Forelimb muscle (tissue), 1 donor: ENCODE measurements around the gene PTPRR. TPM values are rescaled to one million over a fixed set of nuclear protein-coding genes. Genes with fewer than 3 reads are reported as not detected.
A peak's percentile ranks its signal among the peaks of the same experiment; 100 is the strongest.
"Not testable (repeated sequence)": the region's sequence is repeated elsewhere in the genome, so short reads cannot be mapped to it uniquely, and the experiment has no call there.

Experiments
- DNase-seq: peaks from one replicate; pipeline ENCODE4 v3.0.0-alpha.2; 2013; ENCODE audit warnings: low read depth
- polyA plus RNA-seq: library from polyadenylated mRNA; unstranded; fragments of 120-200 nt; gene quantifications from one replicate; pipeline ENCODE4 v1.2.1, GENCODE V29; 2013; ENCODE audit not compliant: insufficient read length

PTPRR gene
- polyA plus RNA-seq, 1 donor, result 0.67 TPM

DNA sequence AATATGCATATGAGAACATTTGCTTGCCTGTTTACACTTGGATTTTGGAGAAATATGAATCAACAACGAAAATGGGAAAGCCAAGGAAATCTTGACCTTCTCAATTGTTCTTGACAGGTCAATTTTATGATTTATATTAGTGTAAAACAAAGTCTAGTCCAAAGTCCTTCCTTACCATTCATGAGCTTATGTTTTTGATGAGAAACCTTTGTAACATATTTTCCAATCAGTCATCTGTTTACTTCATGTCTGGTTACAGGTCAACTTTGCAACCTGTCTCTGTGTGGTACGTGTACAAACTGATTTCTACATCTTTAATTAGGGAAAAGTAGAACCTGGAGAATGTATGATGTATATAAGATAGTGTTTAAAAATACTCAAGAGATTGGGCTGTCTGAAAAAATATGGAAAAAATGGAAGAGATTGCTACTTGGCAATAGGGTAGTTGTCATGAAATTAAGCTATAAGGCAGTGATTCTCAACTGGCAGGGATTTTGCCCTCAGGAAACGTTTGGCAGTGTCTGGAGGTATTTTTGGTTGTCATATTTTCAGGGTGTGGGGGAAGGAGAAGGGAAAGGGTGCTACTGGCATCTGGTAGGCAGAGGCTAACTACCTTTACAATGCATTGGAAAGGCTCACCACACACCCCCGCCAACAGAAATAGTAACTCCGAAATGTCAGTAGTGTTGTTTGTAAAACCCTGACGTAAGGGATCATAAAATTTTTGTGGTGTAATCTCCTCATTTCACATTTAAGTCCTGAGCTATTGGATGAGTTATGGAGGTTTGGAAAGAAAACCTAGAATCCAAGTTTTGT lies 172.9 kb downstream of the PTPRR start:
- no peak for DNase-seq

DNA sequence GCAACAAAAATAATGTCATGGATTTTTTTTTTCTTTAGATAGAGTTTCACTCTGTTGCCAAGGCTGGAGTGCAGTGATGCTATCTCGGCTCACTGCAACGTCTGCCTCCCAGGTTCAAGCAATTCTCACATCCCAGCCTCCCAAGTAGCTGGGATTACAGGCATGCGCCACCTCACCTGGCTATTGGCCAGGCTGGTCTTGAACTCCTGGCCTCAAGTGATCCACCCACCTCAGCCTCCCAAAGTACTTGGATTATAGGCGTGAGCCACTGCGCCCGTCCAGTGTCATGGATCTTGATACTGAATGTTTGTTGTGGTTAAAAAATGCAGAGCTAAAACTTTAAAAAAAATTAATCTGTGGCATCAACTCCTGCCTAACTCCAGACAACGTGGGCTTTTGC lies 175.5 kb downstream of the PTPRR start:
- no peak for DNase-seq

DNA sequence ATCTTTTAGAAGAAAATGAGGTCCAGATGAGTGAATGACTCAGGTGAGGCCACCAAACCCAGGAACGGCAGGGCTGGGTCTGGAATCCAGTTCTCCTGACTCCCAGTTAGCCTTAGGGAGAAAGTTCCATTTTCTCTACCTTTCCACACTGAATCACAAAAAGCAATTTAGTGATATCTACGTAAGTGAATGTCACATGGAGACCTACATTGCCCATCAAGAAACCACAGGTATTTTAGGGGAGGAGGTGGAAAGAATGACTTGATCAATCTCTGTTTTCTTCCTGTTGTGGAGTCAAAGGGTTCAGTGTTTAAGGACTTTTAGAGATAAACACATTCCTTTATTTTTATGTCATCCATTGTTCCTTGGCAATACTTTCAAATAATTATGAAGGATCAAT lies 176.4 kb downstream of the PTPRR start:
- no peak for DNase-seq

DNA sequence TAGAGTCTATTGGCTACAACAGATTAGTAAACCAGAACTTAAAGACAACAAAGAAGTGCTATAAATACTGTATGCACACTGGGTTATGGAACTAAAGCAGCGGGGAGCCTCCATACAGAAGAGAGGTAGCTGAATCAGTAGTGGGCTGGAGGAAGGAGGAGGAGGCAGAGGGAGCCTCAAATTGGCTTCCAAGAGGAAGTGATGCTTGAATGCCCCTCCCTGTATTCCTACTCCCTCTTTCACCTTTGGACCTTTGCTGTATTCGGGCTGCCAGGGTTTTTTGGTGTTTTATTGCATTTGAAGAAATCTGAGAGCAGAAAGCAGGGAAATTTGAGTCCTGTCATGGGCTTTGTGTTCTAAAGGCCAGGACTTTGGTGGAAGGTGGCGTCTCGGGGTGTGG lies 179.3 kb downstream of the PTPRR start:
- no peak for DNase-seq

DNA sequence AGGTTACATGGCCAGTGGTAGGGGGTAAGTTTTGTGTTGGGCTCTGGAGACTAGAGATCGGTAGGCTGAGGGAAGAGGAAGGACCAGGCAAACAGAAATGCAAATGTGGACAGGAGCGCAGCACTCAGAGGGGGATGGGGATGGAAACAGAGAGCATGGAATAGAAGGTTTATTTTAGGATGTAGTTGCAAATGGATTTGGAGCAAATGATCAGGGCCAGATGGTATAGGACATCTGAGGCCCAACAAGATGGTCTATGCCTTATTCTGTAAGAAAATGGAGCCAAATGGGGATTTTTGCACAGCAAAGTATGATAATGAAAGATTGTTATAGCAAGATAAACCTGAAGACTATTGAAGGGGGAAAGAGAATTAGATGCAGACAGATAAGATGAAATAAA lies 180.8 kb downstream of the PTPRR start:
- DNase-seq, result no peak

DNA sequence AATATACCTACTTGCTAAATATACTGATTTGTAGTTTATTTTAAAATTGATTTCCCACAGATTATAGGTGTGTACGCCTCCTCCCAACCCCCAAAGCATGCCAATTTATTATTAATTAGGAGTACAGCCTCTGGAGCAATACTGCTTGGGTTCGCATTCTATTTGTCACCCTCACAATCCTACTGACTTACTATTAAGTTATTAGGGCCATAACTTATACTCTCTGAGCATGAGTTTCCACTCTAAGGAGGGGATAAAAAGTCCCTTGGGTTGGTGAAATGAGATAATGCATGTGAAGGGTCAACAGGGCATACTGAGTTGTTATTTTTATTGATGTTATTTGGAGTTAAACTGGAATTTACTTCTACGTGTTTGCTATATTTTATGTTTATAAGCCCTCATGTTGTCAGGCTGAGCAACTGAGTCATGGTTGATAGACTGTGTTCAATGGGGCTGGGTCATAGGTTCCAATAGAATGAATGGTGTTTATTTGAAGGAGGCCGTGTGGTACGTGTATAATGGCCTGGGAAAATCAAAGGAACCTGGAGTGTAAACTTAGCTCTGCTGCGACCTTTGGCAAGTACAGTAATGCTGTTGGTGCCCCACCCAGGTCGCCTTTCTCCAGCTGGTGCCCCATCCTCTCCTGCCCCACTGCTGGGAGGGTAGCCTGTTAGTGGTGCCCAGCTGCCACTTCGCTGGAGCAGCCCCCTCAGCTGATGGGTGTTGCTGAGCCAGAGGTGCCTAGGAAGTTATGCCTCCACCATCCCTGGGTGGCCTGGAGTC lies 184.0 kb downstream of the PTPRR start:
- DNase-seq, result no peak

DNA sequence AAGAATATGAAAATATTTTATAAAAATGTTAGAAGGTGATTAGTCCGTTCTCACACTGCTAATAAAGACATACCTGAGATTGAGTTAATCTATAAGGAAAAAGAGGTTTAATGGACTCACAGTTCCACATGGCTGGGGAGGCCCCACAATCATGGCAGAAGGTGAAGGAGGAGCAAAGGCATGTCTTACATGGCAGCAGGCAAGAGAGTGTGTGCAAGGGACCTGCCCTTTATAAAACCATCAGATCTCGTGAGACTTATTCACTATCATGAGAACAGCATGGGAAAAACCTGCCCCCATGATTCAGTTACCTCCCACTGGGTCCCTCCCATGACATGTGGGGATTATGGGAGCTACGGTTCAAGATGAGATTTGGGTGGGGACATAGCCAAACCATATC lies 185.3 kb downstream of the PTPRR start:
- DNase-seq, result not testable (repeated sequence)

DNA sequence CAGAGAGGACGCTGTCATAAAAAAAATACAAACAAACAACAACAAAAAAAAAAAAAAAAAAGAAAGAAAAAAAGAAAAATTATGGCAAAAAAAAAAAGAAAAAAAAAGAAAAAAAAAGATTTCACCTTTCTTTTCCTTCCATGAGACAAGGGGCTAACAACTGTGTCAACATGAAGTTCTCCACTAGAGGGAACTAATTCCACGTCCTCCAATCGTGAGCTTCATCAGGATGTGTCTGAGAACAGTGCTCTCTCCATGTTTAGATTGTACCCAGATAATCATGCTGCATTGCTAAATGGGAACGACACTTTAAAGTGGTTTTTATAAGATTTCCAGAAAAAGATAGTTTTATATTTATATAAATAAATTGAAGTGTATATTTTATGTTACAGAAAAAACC lies 187.2 kb downstream of the PTPRR start:
- DNase-seq, result peak; percentile 57

DNA sequence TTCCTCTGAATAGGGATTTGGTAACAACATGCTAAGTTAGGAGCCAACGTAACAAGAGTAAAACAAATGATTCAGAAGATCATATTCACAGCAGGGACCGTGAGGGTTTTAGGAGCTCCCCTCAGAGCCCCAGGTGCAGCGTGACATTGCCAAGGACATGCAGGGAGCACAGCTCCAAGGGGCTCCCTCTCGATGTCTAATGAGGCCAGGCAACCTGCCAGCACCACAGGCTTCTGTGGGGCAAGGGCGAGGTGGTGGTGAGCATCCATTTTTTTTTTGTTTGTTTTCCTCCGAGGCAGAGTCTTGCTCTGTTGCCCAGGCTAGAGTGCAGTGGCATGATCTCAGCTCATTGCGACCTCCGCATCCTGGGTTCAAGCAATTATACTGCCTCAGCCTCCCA lies 188.3 kb downstream of the PTPRR start:
- DNase-seq, result no peak

DNA sequence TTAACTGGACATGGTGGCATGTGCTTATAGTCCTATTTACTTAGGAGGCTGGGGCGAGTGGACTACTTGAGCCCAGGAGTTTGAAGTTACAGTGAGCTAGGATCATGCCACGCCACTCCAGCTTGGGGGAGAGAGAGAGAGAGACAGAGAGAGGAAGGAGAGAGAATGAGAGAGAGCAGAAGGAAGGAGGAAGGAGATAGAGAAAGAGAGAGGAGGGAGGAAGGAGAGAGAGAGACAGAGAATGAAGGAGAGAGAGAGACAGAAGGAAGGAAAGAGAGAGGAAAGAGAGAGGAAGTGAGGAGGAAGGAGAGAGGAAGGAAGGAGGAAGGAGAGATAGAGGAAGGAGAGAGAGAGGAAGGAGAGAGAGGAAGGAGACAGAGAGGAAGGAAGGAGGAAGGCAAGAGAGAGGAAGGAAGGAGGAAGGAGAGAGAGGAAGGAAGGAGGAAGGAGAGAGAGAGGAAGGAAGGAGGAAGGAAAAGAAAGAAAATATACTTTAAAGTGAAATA lies 189.8 kb downstream of the PTPRR start:
- no peak for DNase-seq

DNA sequence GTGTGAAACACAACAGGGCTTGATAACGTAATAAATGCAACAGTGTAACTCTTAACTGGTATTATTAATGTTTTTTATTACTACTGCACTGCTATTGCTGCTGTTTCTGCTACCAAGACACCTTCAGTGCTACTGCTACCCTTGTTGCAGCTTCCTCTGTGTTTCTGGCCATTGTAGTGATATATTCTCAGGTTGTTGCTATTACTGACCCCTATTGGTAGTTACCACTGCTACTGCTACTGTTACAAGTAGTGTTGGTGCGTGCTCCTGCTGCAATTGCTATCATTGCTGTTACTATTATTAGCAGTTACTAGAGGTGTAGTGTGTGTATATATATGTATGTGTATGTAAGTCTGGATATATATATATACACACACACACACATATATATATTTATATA lies 196.1 kb downstream of the PTPRR start:
- no peak for DNase-seq

DNA sequence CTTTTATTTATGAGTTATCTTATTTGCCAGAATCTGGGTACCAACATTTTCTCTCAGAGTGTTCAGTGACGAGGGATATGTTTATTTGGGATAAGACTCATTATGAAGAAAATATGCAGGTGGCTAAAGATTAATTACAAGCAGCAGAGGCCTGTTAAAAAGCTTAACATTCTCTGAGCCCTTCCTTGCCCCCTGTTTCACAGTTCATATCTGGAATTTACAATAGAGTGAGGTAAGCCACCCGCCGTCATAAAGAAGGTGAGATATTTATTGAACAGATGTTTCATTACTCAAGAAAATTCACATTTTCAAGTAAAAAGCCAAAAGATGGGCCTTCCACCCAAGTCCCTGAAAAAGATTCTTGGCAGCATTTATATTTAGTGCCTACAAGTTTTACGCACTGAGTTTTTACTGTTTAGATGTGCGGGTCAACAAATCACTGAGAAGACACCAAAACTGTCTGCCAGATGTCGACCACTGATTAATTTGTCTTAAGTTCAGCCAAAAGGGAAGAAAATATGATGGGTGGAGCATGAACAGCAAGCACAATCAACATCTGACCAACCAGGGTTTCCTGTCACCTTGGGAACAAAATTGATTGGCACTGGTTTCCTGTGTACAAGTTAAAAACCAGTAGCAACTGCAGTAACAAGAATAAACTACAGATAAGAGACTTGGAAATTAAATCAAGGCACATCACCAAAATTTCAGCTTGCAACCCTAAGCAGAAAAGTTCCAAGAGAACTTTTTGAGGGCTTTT lies 197.8 kb downstream of the PTPRR start:
- no peak for DNase-seq

DNA sequence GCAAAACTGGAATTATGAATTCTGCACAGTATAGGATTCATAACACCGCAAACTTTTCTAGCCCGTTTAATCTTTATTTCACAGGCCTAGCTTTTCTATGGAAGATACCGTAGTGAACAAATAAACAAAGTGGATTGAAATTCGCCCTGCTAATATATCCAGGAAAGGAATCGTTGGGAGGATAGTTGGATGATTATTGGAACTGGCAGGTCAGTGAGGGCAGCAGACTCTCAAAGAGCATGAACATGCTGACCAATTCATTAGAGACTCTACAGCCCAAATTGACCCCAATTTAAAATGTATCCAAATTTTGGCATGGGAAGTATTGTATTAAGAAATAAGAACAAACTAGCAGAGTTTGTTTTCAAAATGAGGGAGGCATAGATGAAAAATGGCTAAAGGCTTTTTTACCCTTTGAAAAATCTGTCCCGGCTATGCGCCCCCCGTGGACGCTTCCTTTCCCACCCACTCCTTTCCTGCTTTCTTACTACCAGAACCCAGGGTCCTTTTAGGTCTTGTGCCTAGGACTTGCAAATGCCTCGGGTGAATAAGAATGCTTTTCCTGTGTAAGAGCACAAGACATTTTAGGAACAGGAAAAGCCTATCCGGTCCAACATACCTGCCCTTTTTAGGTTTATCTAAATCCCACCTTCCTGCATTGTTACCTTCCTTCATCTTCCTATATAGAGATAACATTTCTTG lies 198.7 kb downstream of the PTPRR start:
- no peak for DNase-seq

DNA sequence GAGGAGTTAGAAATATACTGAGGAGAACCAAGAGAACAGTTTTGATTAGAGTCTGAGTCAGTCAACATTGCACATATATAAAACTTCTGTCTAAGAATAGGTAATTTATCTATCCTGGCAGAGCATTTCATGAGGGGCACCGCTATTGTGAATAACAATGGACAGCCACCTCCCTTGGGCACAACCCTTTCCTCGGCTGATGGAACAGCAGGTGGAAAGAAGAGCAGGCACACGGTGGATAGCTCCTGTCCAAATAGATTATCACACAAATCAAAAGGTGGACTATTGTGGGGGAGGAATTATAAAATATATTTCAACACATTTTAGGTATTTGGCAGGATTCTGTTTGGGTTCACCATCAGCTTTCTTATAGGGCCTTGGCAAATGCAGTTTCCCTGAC lies 199.3 kb downstream of the PTPRR start:
- no peak for DNase-seq

DNA sequence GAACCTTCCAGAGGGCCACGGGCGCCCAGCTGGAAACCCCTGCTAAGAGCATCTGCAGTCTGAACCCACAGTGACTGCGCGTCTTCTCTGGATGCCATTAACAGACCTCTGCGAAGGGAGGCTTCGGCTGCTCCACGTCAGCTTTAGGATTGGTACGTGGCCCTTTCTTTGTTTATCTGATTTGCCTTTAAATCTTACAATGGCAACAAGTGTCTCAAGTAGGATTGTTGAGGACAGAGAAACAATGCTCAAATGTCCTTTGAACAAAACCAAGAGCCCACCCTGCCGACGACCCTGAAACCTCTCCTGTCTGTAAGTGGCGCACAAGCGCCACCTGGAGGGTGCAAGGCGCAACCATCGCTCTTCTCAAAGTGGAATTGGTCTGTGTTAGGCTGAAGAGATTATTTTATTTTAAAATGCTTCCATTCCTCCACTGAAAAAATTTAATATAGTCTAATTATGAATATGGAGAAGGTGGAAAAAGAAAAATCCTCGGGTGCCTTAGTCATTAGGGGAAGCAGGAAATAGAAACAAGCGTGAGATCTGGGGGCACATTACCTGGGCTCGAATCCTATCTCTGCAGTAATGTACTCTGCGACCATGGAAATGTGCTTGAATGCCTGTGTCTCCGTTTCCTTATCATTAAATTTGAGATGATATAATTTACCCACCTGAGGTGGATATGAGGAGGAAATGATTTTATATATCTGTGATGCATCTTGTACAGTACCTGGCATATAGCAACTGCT lies 200.7 kb downstream of the PTPRR start:
- DNase-seq, result no peak

DNA sequence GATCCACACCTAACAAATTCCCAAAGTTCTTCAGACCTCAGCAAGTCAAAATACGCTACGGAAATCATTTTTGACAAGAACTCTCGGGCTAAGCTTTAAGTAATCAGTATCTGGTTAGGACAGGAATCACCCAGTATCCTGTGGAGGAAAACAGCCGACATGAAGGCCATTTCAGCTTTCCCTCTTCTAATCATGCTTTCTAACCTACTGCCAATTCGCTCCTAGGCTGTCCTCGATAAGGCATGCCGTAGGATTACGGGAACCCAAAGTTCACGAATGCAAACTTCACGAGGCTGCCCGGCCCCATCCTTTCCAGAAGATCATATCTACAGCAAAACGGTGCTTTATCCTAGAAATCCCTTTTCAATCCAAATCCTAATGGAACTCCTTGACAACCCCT lies 201.5 kb downstream of the PTPRR start:
- no peak for DNase-seq

DNA sequence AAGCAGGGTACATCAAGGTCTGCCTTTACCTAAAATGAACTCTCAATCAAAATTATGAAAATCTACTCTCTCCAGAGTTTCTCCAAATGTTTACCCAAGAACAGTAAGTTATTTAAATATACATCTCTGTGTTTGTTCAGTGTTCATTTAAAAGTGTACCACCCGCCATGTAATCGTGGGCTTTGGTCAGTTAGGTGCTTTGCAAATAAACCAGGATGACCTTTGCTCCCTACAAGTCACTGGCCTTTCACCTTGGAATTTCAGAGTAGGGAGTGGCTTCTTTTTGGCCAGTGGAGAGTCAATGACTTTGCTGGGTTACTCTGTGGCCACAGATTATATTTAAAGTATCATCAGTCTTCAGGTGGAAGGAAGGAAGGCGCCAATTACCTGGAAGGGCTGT lies 208.7 kb downstream of the PTPRR start:
- DNase-seq, result no peak

DNA sequence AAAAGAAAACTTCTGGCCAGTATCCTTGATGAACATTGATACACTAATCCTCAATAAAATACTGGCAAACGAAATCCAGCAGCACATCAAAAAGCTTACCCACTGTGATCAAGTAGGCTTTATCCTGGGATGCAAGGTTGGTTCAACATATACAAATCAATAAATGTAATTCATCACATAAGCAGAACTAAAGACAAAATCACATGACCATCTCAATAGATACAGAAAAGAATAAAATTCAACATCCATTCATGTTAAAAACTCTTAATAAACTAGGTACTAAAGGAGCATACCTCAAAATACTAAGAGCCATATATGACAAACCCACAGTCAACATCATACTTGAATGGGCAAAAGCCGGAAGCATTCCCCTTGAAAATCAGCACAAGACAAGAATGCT lies 211.5 kb downstream of the PTPRR start:
- DNase-seq, result no peak

DNA sequence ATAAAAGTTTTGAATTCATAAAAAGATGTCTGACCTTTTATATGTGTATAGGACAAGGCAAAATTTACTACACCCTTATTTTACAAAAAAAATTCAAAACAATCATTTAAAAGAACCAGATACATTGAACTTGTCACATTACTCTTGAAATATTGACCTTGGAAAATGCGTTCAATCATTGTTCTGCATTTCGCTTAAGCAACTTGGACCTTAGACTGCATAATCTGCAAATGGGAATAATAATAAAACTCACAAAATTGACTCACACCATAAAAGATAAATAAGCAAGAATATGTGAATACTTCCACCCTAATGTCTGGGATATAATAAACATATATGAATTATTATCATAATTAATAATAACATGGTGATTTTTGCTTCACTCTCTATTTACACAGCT lies 213.9 kb downstream of the PTPRR start:
- no peak for DNase-seq

DNA sequence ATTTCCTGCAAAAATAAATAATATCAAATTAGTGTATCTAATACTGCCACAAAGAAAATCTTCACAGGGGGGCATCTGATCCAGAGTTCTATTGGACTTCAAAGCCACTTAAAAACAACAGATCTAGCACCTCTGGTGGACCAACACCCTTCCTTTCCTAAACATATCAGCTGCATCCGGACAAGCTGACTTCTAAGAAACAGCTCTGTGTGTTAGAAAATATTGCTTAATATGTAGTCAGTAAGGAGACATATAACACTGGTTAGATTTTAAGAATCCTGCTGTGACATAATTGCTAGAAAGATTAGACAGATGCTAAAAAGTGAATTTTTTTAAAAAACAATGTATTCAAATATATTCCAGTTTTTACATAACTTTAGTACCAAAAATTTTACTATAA lies 222.2 kb downstream of the PTPRR start:
- DNase-seq, result no peak
